Esophagus squamous epithelium (tissue), 4 donors: ENCODE measurements around the gene SOX12.

Source experiments
- CTCF ChIP-seq, 6 experiments: fragments of 450-650 bp in 4 of 6; fragments of 200-600 bp in 2 of 6; sonication (generic) in 2 of 6; IDR thresholded peaks; one replicate each; pipeline ENCODE4 v1.5.1; 2016 to 2019; ENCODE audit warnings: antibody characterized with exemption in 6 of 6, mild to moderate bottlenecking in 4 of 6, moderate library complexity in 4 of 6
- POLR2A ChIP-seq, 4 donors: fragments of 450-650 bp; IDR thresholded peaks; one replicate each; pipeline ENCODE4 v1.6.1; 2017; ENCODE audit warnings: antibody characterized with exemption in 4 of 4, mild to moderate bottlenecking in 4 of 4, moderate library complexity in 3 of 4

DNA sequence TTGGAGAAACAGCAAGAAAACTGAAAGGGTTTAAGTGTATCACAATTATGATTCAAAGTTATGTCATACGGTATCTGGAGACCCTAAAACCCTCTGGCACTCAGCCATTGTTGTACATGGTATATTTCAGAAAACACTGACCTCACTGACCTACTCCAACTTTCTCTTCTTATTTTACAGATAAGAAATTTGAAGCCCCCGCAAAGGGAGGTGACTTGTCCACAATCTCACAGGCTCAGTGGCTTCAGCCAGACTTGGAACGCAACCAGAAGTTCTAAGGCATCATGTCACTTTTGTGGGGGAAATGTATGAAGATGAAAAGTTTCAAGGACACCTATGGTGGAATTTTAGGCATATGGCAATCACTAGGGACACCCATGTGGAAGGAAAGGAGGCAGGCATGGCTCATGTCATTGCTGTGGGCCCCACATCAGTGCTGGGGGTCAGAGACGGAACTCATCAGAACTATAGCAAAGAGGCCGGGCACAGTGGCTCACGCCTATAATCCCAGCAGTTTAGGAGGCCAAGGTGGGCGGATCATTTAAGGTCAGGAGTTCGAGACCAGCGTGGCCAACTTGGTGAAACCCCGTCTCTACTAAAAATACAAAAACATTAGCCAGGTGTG, 50.0 kb downstream of the SOX12 start:
- TF ChIP-seq CTCF (IDR thresholded peaks at IDR 0.05) (no peak), POLR2A (IDR thresholded peaks at IDR 0.05) (no peak)
